ENCODE data around the gene UGDH.

DNA sequence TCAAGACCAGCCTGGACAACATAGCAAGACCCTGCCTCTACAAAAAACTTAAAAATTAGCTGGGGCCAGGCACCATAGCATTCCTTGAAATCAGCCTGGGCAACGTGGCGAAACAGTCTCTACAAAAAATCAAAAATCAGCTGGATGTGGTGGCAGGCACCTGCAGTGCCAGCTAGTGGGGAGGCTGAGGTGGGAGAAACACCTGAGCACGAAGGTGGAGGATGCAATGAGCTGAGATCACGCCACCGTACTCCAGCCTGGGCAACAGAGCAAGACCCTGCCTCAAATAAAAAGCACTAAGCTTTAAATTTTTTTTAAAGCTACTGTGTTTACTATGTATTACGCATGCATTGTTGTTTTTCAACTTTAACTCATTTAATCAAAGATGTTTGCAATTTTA lies 71.8 kb downstream of the UGDH start:
- no peak for TF ChIP-seq CTCF (IDR thresholded peaks at IDR 0.05; ENCODE audit: low read length)
- TF ChIP-seq EZH2 (IDR thresholded peaks at IDR 0.05; ENCODE audit: borderline replicate concordance, low read length): no peak

All from OCI-LY1 (cell line).